22Rv1 (cell line): ENCODE measurements around the gene OR2A25.

Source experiments
- ZFX ChIP-seq: fragments of 450-650 bp; IDR thresholded peaks from 2 replicates; pipeline ENCODE4 v1.6.1; 2017; ENCODE audit warnings: antibody characterized with exemption, borderline replicate concordance
- TF ChIP-seq, protein P1 (sequence below): fragments of 450-650 bp; IDR thresholded peaks from 2 replicates; pipeline ENCODE4 v1.5.1; 2017; ENCODE audit warnings: mild to moderate bottlenecking

DNA sequence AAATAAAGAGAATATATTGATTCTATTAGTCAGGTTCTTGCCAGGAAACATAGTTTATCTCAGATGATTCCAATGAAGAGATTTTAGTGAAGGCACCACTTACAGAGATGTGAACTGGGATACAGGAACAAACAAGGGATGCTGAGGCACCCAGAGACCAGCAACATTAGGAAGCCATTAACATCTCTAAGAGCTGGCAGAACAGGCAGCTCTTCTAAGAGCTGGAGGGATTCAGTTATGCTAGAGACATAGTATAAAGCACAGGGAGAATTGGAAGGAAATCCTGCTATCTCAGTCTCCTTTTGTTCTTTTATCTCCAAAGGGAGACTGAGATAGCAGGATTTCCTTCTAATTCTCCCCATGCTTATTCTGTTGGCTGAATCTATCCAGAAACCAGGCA, 47.4 kb upstream of the OR2A25 start:
- TF ChIP-seq, protein P1, sequence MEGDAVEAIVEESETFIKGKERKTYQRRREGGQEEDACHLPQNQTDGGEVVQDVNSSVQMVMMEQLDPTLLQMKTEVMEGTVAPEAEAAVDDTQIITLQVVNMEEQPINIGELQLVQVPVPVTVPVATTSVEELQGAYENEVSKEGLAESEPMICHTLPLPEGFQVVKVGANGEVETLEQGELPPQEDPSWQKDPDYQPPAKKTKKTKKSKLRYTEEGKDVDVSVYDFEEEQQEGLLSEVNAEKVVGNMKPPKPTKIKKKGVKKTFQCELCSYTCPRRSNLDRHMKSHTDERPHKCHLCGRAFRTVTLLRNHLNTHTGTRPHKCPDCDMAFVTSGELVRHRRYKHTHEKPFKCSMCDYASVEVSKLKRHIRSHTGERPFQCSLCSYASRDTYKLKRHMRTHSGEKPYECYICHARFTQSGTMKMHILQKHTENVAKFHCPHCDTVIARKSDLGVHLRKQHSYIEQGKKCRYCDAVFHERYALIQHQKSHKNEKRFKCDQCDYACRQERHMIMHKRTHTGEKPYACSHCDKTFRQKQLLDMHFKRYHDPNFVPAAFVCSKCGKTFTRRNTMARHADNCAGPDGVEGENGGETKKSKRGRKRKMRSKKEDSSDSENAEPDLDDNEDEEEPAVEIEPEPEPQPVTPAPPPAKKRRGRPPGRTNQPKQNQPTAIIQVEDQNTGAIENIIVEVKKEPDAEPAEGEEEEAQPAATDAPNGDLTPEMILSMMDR = no peak
- no peak for TF ChIP-seq ZFX
